ENCODE results near the gene ACTRT2.

ACTRT2 gene

DNA sequence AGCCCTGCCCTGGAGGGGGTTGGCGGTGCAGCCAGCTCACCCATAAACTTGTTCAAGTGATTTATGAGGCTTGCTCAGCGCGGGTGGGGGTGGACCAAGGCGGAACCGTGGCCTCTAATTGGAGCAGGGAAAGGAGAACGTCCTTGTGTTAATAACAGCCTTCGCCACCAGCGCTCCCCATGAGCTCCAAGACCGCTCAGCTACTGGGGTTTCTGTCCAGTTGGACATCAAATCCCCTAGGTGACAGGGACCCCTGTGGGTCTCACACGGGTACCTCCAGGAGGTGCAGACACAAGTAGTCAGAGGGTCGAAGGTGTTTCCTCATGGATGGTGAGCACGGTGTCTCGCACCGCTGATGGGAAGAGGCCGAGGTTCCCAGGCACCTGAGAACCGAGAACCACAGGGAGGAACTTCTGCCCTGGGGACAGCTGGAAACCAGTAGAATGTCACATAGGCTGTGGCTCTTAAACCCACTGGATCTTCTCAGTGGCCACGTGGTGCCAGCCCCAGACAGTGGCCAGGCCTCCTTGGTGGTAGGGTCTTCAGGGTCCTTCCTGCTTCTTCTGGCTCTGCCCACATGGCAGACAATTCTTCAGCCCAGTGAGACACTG, 3.7 kb upstream of the ACTRT2 start:
- no peak for DNase-seq

DNA sequence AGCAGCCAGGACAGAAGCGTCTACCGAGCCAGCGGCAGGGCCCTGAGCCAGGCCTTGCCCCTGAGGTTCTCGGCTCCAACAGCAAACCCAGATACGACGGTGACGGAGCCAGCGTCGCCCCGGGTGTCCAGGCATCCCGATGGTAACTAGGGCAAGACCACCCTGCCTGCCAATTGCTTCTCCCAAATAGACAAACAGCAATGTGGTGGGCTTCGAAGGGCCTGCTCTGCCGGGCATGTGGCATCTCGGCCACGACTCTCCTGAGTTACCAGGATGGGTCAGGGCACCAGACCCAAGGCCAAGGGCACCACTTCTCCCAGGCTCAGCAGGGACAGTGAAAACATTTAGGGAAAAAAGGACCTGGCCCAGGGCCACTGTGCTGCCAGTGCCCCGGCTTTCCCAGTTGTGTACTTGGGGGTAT, 3.2 kb upstream of the ACTRT2 start:
- DNase-seq: no peak

DNA sequence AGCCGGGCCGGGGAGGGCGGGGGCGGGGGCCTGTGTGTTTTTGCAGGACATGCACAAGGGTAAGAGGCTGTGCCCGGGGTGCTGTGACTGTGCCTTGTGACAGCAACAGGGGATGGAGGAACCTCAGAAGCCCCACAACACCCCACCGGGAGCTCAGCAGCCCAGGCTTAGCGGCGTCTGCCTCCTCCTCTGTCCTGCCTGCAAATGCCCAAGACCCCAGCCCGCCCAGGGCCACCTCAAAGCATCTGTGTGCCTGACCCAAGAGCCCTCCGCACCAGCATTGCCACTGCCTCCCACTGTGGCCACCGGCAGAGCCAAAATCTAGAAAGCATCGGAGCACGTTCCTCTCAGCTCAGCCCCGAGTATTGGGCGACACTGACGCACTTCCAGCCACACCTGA, 2.7 kb upstream of the ACTRT2 start:
- DNase-seq: no peak

DNA sequence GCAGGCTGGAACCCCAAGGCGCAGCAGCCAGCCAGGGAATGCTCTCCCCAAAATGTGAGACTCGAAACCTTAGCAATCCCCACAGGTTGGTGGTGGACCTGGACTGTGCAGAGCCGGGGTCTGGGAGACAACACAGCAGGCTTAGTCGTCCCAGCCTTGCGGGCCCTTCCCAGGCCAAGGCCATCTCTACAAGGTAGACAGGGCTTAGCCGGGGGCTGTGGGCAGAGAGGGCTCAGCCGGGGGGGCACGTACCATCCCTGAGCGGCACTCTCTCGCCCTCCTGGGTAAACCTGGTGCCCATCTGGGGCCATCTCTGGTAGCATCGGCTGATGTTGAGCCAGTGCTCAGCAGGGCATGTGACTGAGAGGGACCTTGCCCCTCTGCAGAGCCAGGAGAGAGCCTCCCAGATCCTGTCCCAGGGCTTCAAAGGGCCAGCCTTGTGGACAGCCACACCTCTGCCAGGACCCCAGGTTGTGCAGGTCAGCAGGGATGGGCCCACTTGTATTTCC, 2.2 kb upstream of the ACTRT2 start:
- DNase-seq: no peak

DNA sequence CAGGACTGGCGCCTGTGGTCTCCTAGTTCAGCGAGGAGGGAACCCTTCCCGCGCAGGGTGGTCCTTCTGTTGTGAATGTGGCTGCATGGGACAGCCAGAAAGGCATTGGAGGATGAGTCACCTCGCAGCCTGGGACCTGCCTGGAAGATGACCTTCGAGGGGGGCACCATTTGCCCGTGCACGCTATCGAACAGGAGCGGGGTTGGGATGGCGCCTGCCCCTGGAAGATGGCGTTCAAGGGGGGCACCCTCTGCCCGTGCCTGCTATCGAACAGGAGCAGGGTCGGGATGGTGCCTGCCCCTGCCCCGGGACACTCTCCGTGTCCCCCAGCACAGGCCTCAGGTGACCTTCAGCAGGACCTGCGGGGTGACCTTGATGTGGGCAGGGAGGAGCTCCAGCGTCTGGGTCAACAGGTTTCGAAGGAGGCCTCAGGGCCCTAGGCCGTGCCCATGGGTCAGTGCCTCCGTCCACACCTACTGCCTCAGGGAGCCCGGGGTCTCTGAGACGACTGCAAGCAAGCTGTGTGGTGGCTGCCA, 1.7 kb upstream of the ACTRT2 start:
- DNase-seq: no peak

DNA sequence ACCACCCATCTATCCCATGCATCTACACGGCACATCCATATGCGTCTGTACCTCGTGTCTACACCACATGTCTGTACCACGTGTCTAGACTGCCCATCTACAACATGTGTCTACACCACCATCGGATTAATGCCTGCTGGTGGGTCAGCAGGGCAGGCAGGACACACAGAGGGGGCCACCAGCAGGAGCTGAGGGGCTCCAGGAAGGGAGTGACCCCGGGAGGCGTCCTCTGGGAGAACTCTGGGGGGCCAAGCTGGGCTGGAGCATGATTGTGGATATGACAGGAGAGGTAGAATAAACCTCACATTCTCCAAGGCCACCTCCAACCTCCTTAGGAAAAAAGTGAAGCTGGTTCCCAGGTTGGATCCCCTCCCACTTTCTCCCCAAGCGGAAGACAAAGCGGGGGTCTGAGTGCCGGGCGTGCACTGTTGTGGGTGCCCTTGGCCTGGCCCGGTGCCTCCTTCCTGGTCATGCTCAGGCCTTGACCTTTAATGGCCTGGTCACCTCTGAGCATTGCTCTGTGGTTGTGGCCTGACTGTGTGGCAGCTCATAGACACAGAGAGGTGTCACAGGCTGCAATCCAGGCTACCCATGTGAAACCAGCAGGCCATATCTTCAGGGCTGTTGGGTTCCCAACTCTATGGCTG, 881 bp upstream of the ACTRT2 start:
- DNase-seq: no peak

DNA sequence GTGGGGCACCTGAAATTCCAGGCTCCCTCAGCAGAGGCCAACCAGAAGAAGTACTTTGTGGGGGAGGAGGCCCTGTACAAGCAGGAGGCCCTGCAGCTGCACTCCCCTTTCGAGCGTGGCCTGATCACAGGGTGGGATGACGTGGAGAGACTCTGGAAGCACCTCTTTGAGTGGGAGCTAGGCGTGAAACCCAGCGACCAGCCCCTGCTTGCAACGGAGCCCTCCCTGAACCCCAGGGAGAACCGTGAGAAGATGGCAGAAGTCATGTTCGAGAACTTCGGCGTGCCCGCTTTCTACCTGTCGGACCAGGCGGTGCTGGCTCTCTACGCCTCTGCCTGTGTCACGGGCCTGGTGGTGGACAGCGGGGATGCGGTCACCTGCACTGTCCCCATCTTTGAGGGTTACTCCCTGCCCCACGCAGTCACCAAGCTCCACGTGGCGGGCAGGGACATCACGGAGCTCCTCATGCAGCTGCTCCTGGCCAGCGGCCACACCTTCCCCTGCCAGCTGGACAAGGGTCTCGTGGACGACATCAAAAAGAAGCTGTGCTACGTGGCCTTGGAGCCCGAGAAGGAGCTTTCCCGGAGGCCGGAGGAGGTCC, 634 bp downstream of the ACTRT2 start:
- no peak for DNase-seq

DNA sequence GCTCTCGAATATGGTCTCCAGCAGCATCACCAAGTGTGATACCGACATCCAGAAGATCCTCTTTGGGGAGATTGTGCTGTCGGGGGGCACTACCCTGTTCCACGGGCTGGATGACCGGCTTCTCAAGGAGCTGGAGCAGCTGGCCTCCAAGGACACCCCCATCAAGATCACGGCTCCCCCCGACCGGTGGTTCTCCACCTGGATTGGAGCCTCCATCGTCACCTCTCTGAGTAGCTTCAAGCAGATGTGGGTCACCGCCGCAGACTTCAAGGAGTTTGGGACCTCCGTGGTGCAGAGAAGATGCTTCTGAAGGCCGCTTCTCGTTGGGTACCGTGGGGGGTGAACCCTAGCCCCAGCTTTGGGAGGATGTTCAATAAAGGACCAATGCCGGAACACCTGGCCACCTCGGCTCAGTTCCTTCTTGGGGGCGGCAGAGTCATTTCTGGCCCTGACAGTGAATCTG, 1.3 kb downstream of the ACTRT2 start:
- DNase-seq: no peak

DNA sequence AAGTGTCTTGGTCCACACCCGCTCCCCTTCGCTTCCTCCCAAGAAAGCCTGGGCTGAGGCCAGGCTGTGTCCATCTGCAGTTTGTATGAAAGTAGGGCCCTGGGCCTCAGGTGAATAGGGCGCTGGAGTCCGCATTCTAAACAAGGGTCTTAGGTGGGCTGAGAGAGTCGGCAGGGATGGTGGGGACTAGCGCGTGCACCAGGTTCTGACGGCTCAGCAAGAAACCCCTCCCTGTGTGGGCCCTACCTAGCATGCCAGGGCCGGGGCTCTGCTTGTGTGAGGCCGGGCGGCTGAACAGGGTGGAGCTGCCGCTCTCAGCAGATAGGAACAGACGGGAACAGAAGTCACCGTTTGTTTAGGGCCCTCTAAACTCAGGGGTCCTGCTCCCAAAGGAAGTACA, 1.7 kb downstream of the ACTRT2 start:
- no peak for DNase-seq

DNA sequence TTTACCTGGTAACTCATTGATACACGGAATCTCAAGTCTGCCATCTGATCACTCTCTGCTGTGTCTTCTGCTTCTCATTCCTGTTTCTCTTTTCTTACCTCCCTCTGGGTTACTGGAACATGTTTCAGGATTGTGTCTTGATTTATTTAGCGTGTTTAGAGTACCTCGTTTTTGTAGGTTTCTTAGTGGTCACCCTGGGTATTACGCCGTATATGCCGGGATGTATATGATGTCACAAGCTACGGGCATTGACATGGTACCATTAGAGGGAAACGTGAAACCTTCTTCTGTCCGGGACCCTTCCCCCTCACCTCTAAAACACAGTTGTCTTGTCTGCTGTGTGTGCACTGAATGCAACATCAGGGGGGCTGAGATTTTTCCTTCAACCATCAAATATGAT, 2.8 kb downstream of the ACTRT2 start:
- no peak for DNase-seq

DNA sequence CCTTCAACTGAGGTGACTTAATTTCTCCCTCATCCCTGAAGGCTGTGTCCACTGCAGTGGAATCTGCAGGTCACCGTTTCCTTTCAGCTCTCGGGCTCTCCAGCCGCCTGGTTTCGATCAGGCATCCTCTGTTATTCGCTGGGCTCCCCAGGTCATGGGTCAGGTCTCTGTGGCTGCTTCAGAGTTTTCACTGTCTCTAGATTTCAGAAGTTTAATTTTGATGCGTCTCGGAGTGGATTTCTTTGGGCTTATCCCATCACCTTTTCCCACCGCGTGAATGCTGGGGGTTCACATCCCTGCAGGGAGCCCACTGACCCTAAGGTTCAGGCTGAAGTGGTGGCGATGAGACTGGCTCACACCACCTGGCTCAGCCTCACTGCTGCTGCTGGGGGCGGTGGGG, 3.3 kb downstream of the ACTRT2 start:
- DNase-seq: no peak

DNA sequence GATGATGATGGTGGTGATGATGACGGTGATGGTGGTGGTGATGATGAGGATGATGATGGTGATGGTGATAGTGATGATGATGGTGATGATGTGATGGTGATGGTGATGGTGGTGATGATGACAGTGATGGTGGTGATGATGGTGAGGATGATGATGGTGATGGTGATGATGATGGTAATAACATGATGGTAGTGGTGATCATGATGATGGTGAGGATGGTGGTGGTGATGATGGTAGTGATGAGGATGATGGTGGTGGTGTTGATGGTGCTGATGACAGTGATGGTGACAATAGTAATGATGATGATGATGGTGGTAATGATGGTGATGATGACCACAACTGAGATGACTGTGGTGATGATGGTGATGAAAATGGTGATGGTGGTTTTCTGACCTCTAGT, 4.9 kb downstream of the ACTRT2 start:
- no peak for DNase-seq

DNA sequence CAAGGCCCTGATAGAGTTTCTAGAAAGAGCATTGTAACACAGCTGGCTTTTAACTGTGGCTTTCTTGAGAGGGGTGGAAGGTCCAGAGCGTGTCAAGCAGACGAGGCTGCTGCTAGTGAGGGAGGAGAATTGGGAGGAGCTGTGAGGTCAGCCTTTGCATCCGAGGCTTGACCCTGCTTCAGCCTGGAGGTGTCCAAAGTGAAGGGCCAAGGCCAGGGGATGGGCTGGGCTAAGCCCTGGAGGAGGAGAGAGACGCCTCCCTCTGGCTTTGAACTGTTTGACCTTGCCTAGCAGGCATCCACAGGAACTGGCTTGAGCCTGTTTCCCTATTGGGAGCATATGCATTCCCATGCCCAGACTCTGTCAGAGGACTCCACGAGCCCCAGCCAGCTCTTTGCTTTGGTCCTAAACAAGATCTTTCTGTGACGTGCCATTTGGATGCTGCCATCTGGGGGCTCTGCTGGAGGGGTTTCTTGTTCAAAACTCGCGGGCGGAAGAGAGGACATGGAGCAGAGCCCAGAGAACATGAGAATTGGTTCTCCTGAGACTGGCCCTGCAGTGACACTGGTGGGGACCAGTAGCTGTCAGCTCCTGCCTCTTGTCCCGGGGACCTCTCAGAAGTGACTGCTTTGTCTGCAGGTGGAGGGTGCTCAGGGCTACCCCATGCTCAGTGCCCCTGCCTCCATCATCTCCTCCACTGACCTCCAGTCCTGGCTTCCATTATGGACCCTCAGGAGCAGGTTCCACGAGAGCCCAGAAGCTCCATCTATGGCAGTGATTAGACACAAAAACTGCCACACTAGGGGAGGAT, 5.5 kb downstream of the ACTRT2 start:
- no peak for DNase-seq

DNA sequence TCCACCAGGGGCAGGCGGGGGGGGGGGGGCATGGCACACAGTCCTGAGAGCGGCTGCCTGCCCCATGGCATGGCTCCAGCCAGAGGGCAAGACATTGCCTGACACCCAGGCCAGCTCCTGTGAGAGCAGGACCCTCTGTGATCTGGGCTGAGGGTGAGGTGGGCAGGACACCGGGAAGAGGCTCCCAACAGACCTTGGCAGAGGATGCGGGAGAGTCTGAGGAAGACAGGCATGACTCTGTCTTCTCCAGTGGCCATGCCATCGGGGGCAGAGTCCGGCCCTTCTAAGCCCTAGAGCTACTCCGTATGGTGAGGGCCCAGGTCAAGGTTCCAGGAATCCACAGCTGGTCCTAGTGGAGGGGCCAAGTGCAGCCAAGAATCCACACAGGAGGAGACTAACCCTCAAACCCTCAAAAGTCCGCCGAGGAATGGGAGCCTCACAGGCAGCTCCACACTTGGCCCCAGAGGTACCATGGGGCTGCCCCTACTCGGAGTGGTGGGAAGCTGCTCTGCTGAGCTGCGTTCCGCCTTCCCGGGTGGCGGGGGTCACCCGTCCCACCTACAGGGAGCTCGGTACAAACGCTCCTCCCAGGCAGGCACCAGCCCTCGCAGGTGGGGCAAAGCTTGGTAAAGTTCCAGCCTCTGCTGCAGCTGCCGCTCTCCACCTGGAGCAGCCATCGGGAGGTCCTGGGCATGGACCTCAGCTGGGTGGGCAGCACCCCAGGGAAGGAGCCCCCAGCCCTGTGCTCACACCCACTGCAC, 6.5 kb downstream of the ACTRT2 start:
- DNase-seq: no peak

DNA sequence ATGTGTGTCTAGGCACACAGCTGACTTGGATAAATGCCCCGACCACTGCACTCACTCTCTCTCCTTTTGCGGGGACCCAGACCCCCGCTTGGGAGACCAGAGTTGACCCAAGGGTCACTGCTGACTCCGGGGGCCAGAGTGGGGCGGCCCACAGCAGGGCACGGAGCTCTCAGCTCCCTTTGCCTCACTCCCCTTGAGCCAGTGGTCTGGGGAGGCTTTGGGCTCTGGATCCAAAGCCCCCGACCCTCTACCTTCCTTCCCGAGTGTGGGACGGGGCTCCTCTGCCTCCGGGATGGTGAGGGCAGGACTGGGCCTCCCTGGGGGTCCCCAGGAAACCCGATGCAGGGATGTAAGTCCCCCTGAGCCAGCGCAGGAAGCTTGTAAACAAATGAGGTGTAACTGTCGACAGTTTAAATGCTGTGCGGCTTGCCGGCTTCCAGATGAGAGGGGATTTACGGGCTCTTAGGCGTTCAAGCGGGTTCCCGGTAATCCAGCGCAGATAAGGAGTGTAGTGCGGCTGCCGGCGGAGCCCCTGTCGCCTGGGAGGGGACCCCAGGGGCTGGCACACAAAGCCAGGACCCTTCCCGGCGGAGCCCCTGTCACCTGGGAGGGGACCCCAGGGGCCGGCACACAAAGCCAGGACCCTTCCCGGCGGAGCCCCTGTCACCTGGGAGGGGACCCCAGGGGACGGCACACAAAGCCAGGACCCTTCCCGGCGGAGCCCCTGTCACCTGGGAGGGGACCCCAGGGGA, 7.4 kb downstream of the ACTRT2 start:
- DNase-seq: no peak

DNA sequence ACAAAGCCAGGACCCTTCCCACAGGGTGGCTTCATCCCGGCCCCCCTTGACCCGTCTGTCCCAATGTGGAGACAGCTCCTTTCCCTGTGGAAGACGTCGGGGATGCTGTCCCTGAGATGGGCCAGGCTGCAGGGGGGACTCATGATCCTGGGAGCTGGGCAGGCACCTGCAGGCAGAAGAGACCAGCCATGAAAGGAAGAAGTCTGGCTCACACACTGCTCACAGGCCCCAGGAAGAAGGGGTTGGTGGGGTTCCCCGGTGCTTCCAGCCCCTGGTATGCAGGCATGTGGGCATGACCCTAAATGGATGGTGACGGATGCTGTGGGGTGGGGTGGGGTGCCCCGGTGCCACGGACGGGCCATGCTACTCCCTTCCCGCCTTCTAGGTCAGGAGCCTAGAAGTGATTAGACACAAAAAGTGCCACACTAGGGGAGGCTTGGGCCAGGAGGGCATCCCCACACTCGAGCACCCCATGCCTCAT, 8.3 kb downstream of the ACTRT2 start:
- no peak for DNase-seq

DNA sequence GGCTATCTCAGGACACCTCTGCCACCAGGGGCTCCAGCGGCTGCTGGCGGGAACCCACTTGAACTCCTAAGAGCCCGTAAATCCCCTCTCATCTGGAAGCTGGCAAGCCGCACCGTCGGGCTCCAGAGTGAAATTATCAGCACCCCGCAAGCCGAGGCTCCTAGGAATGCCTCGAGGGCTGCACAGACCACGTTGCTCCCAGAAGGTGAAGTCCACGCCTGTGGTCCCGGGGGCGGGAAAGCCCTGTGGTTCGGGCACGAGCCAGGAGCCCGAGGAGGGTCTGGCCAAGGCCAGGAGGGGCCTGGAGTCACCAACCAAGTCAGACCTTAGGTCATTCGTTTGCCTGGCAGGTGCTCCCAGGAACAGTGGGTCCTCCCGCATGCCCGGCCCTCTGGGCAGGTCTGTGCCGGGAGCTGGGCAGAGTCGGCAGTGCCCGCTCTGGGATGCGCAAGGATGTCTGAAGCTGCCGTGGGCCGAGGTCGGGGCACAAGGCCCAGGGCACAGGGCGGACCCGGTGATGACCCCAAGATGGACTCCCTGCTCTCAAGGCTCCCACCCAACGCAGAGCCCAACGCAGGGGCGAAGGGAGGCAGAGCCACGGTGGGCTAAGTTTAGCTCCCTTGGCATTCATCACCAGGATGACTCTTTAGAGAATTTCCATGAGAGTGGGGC, 8.9 kb downstream of the ACTRT2 start:
- DNase-seq: no peak

DNA sequence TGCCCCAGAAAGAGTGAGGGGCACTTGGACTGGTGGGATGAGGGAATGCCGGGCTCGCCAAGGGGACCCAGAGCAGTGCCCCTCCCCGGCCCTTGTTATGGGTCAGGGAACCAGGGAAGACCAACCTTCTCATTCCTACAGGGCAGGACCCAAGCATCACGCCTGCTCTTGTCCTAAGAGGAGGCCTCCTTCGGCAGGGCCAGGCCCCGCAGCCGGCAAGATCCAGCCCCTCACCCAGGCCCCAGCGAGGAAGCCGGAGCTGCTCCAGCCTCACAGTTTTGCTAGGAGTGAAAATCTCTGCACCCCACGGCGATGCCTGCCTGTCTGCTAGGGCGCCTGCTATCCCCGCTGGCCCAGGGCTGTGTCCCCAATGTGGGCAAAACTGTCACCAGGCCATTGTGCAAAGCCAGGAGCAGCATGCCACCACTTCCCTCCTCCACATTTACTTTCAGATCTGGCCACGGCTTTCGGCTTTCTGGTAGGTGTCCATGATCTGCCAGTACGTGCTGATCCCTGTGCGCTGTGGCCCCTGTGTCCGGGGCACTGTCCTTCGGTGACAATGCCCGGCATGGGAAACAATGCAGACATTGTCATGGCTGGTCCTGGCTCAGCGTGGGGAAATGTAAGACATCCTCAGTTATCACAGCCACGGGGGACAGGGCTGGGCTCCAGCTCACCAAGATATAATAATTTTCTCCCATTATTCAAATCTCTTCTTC, 9.6 kb downstream of the ACTRT2 start:
- peak in 47 of 56 donors; percentile 1 to 80 (median 60) for DNase-seq

Data from nucleus accumbens (tissue), 56 donors.